Coronary artery (tissue), 2 donors: ENCODE results near the gene LDHB.

ENCODE experiments used
- DNase-seq: peaks from one replicate; pipeline ENCODE4 v3.0.0-alpha.2; 2017; ENCODE audit warnings: low spot score
- H3K27ac ChIP-seq, 2 donors: fragments of 200-600 bp; sonication (generic); one replicate each; pipeline ENCODE4 v1.5.1; 2016 to 2019
- H3K4me3 ChIP-seq: fragments of 200-600 bp; sonication (generic); 2 replicates; pipeline ENCODE4 v1.5.1; 2016; ENCODE audit warnings: mild to moderate bottlenecking, moderate library complexity
- TF ChIP-seq, protein P1 (sequence below): fragments of 200-600 bp; sonication (generic); IDR thresholded peaks from one replicate; pipeline ENCODE4 v1.5.1; 2019; ENCODE audit warnings: antibody characterized with exemption

LDHB gene

DNA sequence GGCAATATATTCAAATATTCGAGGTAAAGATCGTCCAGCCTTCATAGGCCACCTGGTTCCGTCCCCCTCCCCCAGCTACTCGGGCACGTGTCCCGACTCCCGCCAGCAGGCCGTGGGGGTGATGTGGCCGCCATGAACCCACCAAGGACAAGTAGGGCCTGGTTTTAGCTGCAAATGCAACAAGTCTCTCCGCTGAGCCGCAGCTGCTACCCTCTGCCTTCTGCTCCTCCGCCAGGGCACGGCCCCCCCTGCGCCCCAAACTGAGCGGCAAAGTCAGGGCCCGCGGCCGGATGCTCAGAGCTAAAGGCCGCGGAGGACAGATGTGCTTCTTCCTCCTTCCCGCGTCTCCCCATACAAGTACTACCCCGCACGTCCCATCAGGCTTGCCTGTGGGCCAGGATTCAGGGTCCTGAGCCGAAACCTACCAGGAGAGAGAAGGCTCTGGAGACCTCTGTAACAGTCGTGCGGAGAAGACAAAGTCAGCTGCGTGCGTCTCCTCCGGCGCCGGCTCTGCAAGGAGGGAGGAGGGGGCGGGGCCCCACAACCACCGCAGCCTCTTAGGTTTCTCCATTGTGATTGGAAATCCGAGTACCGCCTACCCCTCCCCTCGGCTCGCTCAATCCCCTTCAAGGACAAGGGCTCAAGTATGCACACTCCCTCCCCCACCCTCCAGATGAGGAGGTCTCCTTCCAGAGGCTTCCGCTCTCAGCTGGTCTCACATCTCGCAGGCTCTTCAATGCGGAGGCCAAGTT lies at the start of gene LDHB:
Gene LDHB (minus strand): TSS at position 517 of the 752 bp plus-strand sequence. CDS start 3,171 bp downstream, outside the sequence.
- Histone ChIP-seq H3K27ac (peak within 1 kb of the TSS; percentile 86 to 91), H3K4me3 (peak within 1 kb of the TSS; percentile 75)

DNA sequence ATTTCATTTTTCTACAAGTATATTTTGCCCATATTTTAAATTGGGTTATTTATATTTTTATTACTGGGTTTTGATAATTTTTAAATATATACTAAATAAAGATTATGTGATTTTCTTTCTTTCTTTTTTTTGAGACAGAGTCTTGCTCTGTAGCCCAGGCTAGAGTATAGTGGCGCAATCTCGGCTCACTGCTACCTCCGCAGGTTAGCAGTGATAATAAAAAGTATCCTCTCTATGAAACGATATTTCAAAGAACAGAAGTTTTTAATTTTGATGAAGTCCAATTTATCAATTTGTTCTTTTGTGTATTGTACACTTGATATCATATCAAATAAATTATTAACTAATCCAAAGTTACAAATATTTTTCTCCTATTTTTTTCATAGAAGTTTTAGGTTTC lies 47.2 kb upstream of the LDHB start:
- no peak for DNase-seq
- Histone ChIP-seq H3K4me3 (no peak overlapping the region), H3K27ac (no peak overlapping the region)
- TF ChIP-seq, protein P1, sequence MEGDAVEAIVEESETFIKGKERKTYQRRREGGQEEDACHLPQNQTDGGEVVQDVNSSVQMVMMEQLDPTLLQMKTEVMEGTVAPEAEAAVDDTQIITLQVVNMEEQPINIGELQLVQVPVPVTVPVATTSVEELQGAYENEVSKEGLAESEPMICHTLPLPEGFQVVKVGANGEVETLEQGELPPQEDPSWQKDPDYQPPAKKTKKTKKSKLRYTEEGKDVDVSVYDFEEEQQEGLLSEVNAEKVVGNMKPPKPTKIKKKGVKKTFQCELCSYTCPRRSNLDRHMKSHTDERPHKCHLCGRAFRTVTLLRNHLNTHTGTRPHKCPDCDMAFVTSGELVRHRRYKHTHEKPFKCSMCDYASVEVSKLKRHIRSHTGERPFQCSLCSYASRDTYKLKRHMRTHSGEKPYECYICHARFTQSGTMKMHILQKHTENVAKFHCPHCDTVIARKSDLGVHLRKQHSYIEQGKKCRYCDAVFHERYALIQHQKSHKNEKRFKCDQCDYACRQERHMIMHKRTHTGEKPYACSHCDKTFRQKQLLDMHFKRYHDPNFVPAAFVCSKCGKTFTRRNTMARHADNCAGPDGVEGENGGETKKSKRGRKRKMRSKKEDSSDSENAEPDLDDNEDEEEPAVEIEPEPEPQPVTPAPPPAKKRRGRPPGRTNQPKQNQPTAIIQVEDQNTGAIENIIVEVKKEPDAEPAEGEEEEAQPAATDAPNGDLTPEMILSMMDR, result no peak

More for the DNA sequence above, at the start of gene LDHB:
- DNase-seq, result peak; percentile 96
- TF ChIP-seq, protein P1, result no peak

DNA sequence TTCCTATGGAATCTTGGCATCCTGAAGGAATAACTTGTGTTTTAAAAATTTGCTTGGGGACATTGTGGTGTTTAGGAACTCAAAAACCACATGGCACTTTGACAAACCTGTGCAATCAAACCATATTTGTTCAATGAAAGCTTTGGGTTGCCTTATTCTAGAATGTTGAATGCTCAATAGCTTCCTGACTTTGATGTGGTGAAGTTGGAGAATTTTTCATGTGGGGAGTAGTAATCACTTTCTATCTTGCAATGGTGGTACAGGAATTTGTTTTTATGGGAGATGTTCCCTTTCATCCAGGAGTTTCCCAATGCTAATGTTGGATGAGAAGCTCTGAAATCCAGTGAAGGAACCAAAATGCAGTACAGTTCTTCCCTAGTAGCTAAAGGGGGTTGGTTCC lies 42.2 kb upstream of the LDHB start:
- Histone ChIP-seq H3K4me3 (no peak overlapping the region), H3K27ac (no peak overlapping the region)
- DNase-seq, result no peak
- TF ChIP-seq, protein P1, result no peak

DNA sequence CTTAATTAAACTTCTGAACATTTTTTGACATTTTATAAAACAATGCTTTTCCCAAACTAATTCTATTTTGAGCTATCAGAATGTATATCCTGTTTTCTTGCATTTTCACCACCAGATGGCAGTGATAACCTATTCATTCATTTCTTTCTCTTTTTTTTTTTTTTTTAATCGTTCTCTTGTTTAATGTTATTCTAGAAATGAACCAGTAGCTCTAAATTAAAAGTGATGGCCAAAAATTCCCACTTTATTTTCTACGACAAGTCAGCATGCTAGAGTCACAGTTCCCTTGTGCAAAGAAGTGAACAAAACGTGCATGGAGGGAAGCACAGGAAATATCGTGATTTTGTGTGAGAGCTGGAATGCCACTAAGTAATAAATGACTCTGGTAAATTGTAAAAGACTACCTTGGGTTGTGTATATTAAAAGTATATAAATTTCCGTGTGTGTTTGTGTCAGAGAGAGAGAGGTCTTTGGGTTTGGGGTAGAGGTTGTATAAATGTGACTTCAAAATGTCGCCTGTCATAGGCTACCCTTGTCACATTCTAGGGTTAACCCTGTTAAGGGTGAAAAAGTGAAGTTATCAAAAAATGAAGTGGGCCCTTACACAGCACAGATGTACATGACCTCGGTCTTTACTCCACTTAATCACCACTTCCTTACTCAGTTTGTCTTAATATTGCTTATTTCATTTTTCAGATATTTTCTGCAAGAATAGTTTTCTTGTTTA lies 40.4 kb upstream of the LDHB start:
- no peak for DNase-seq
- TF ChIP-seq, protein P1, result peak; percentile 33
- peak overlapping the region; percentile 47 for H3K4me3 ChIP-seq
- H3K27ac ChIP-seq, result no peak overlapping the region

DNA sequence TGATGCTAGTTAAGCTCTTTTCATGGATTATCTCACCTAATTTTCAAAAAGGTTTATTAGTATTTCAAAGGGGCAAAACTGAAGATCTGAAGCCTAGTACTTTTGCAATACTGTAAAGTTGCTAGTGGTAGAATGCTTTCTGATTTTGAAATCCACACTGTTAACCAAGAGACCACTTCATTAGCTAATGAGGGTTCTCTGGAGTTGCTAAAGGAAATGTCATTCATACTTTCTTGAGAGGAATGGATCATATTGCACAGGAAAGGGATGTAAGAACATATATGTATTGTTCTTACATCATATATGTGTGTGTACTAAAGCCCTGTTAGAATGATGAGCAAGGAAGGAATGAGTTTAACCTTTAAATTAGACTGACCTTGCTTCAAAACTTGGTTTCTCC lies 39.0 kb upstream of the LDHB start:
- no peak for DNase-seq
- no peak overlapping the region for H3K27ac ChIP-seq
- TF ChIP-seq, protein P1, result no peak
- H3K4me3 ChIP-seq, result no peak overlapping the region

DNA sequence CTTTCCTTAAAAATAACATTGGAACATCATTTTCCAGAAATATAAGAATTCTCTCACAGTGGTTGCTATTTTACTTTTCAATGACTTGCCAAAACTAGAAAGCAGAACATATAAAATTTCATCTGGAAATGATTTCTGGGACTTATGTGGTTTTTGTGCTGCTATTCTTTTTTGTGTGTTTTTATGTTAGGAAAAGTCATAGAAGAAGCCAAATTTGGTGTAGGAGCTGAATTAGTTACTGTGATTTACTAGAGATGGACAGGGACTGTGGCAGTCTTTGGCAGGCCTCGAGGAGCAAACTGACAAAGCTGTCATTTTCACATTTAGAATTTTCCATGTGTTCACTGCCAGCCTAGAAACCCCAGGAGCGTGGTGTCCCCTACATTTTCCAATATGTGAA lies 38.3 kb upstream of the LDHB start:
- no peak for DNase-seq

More for the DNA sequence above, 38.3 kb upstream of the LDHB start:
- TF ChIP-seq, protein P1, result no peak
- H3K4me3 ChIP-seq, result no peak overlapping the region
- H3K27ac ChIP-seq, result no peak overlapping the region
